GM12875 (cell line): ENCODE results near the gene PTBP3.
"Not testable (repeated sequence)": the region's sequence is repeated elsewhere in the genome, so short reads cannot be mapped to it uniquely, and the experiment has no call there.

Source experiments
- H3K4me3 ChIP-seq: one replicate; pipeline ENCODE4 v1.5.1; 2011; ENCODE audit warnings: low read depth, low read length, control low read depth
- TF ChIP-seq, protein P1 (sequence below): IDR thresholded peaks from 2 replicates; pipeline ENCODE4 v1.5.1; 2011; ENCODE audit warnings: low read depth, mild to moderate bottlenecking, control low read depth, inconsistent platforms, low read length, moderate library complexity, borderline replicate concordance; ENCODE audit not compliant: insufficient read depth

The PTBP3 gene

DNA sequence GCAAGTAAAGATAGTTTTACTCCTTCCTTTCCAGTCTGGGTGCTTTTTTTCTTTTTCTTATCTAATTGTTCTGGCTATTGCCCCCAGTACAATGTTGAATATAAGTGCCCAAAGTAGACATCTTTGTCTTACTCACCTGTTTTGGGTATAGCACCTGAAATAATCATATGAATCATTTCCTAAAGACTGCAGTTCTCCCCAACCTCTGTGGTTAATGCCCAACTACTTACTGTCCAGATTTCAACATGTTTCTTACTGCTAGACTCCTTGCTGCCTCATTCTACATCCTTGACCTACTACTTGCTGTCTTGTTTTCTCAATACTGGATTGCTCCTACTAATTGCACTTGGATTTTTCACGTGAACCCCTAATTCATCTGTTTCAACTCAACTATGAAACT, 37.6 kb upstream of the PTBP3 start:
- TF ChIP-seq, protein P1, sequence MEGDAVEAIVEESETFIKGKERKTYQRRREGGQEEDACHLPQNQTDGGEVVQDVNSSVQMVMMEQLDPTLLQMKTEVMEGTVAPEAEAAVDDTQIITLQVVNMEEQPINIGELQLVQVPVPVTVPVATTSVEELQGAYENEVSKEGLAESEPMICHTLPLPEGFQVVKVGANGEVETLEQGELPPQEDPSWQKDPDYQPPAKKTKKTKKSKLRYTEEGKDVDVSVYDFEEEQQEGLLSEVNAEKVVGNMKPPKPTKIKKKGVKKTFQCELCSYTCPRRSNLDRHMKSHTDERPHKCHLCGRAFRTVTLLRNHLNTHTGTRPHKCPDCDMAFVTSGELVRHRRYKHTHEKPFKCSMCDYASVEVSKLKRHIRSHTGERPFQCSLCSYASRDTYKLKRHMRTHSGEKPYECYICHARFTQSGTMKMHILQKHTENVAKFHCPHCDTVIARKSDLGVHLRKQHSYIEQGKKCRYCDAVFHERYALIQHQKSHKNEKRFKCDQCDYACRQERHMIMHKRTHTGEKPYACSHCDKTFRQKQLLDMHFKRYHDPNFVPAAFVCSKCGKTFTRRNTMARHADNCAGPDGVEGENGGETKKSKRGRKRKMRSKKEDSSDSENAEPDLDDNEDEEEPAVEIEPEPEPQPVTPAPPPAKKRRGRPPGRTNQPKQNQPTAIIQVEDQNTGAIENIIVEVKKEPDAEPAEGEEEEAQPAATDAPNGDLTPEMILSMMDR, result no peak
- H3K4me3 ChIP-seq, result no peak overlapping the region

DNA sequence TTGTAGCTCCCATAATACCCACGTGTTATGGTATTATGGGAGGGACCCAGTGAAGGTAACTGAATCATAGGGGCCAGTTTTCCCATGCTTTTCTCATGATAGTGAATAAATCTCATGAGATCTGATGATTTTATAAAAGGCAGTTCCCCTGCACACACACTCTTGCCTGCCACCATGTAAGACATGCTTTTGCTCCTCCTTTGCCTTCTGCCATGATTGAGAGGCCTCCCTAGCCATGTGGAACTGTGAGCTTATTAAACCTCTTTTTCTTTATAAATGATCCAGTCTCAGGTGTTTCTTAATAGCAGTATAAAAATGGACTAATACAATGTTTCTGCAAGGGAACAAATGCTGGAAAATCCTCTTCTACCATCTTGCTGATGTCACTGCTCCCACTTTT, 36.4 kb upstream of the PTBP3 start:
- TF ChIP-seq, protein P1, result no peak
- H3K4me3 ChIP-seq, result no peak overlapping the region

GRCh38 chr9:112367465-112367864, 34.0 kb upstream of the PTBP3 start:
- TF ChIP-seq, protein P1, result no peak
- no peak overlapping the region for H3K4me3 ChIP-seq

DNA sequence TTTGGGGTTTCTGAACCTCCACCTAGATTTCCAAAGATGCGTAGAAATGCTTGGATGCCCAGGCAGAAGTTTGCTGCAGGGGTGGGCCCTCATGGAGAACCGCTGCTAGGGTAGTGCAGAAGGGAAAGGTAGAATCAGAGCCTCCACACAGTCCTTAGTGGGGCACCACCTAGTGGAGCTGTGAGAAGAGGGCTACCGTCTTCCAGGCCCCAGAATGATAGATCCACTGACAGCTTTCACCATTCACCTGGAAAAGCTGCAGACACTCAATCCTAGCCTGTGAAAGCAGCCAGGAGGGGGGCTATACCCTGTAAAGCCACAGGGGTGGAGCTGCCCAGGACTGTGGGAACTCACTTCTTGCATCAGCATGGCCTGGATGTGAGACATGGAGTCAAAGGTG, 33.2 kb upstream of the PTBP3 start:
- TF ChIP-seq, protein P1, result peak; percentile 31; the same call in 1 of the 2 replicates
- no peak overlapping the region for H3K4me3 ChIP-seq

GRCh38 chr9:112365257-112365656, 31.8 kb upstream of the PTBP3 start:
- not testable (repeated sequence) for H3K4me3 ChIP-seq

GRCh38 chr9:112364761-112365160, 31.3 kb upstream of the PTBP3 start:
- no peak overlapping the region for H3K4me3 ChIP-seq
- TF ChIP-seq, protein P1, result no peak

GRCh38 chr9:112361601-112362000, 28.2 kb upstream of the PTBP3 start:
- H3K4me3 ChIP-seq, result no peak overlapping the region
- TF ChIP-seq, protein P1, result no peak

DNA sequence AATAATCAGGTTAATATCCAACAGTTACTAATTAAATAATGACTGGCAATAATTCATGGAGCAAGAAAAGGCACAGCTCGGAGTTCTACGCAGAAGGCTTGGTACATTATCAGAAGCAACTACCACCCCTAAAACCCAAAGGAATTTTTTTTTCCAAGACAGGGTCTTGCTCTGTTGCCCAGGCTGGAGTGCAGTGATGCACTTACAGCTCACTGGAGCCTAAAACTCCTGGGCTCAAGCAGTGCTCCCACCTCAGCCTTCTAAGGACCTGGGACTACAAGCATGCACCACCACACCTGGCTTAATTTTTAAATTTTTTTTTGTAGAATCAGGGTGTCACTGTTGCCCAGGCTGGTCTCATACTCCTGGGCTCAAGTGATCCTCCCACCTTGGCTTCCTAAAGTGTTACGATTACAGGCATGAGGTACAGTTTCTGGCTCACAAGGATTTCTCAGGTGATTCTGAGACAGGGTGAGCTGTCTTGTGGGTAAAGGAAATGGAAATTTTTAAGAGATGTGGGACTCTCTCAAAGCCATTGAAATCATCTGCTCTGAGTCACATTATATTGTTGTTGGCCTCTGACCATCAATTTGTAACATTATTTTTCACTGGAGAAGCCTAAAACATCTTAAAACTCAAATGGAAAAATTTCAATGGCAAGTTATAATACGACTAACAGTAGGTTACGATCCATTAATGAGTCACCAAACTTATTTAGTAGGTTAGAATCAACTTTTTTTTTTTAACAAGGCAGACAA, 26.8 kb upstream of the PTBP3 start:
- TF ChIP-seq, protein P1, result no peak
- H3K4me3 ChIP-seq, result no peak overlapping the region
